ENCODE results near the gene LAPTM5.

The LAPTM5 gene

DNA sequence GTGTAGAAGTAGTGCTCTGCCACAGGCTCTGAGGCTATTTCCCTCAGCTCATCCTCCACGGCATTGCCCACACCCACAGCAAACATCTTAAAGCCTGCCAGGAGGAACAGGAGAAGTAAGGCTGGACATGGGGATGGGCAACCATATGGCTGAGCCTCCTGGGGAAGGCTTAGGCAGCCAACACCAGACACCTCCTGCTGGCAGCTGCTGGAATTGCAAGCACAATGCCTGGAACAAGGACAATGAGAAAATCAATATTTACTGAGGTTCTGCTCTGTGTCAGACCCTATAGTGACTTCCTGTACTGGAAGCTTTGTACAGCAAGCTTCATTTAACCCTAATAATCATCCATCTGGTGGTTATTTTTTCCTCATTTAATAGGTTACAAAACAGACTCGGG is 42.4 kb downstream of the LAPTM5 start:
- peak; percentile 59 for TF ChIP-seq SETDB1 (IDR thresholded peaks at IDR 0.05; ENCODE audit: insufficient read length, low read length)
- TF ChIP-seq ZNF791 (tag by site-specific recombination; IDR thresholded peaks at IDR 0.05), result no peak
- Histone ChIP-seq H3K27ac (ENCODE audit: extremely low read depth, low read depth, low read length) (no peak overlapping the region), H3K4me1 (ENCODE audit: control insufficient read depth, insufficient read depth, low read length) (no peaks in the 10 kb centered on the region), H3K36me3 (ENCODE audit: control insufficient read depth in 2 of 2, insufficient read depth in 1 of 2, low read length in 2 of 2) (no peaks in the 10 kb centered on the region), H3K4me3 (ENCODE audit: low read depth, low read length) (no peak overlapping the region), H3K9me3 (ENCODE audit: control insufficient read depth, insufficient read depth, low read depth, low read length) (no peaks in the 10 kb centered on the region)
- ChIA-PET CTCF (interaction anchor here (0.5 to 1.9 kb wide), 7 partner anchors 8 to 1815 kb away, joined by 3 to 9 read pairs (median 4); no protein-coding TSS in a partner anchor), POLR2A (no interaction called here)

DNA sequence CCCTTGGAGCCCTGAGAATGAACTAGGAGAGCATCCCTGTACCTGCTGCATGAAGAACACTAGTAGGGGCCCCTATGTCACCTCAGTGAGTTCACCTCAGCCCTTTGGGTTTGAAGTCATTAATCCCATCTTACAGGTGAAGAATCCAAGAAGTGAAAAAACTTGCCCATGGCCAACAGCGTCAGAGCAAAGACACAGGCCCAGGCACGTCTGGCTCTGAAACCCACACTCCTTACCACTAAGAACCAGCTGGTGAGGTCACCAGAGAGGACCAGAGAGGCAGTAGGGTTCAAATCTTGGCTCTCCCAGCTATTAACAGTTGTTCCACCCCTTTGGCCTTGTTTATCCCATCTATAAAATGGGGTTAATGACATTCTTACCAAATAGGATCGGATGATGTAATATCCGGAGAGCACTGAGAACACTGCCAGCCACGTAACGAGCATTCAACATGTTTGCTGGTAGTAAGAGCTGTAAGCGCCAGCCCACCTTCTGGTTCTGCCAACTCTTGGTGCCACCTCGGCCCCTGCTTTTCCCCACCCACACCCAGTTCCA is 43.0 kb downstream of the LAPTM5 start:
- Histone ChIP-seq H3K36me3 (ENCODE audit: control insufficient read depth in 2 of 2, insufficient read depth in 1 of 2, low read length in 2 of 2) (no peaks in the 10 kb centered on the region), H3K4me1 (ENCODE audit: control insufficient read depth, insufficient read depth, low read length) (no peaks in the 10 kb centered on the region), H3K4me3 (ENCODE audit: low read depth, low read length) (no peak overlapping the region), H3K27ac (ENCODE audit: extremely low read depth, low read depth, low read length) (no peak overlapping the region), H3K9me3 (ENCODE audit: control insufficient read depth, insufficient read depth, low read depth, low read length) (no peaks in the 10 kb centered on the region)
- CTCF ChIA-PET, result interaction anchor here (0.5 to 1.9 kb wide), 4 partner anchors 19 to 1815 kb away, joined by 3 to 6 read pairs (median 3); no protein-coding TSS in a partner anchor
- TF ChIP-seq ZNF292 (tag by site-specific recombination; IDR thresholded peaks at IDR 0.05; ENCODE audit: borderline replicate concordance, low read depth) (no peak), ZNF184 (tag by site-specific recombination; IDR thresholded peaks at IDR 0.05) (no peak), ZNF404 (tag by site-specific recombination; IDR thresholded peaks at IDR 0.05) (no peak), ZNF830 (tag by site-specific recombination; IDR thresholded peaks at IDR 0.05; ENCODE audit: low read depth) (no peak), KLF7 (tag by site-specific recombination; IDR thresholded peaks at IDR 0.05; ENCODE audit: borderline replicate concordance) (no peak), ZNF529 (tag by site-specific recombination; IDR thresholded peaks at IDR 0.05; ENCODE audit: insufficient replicate concordance) (no peak), BCL11A (tag by site-specific recombination; IDR thresholded peaks at IDR 0.05; ENCODE audit: low read depth) (no peak), ZNF302 (tag by site-specific recombination; IDR thresholded peaks at IDR 0.05; ENCODE audit: low read depth) (no peak), ZNF510 (tag by site-specific recombination; IDR thresholded peaks at IDR 0.05; ENCODE audit: insufficient replicate concordance) (no peak), OSR2 (tag by site-specific recombination; IDR thresholded peaks at IDR 0.05) (no peak), ZFP69B (tag by site-specific recombination; IDR thresholded peaks at IDR 0.05) (no peak), ZNF391 (tag by site-specific recombination; IDR thresholded peaks at IDR 0.05; ENCODE audit: borderline replicate concordance, low read depth) (no peak), TRIM28 (IDR thresholded peaks at IDR 0.05; ENCODE audit: borderline replicate concordance, low read length) (no peak)
- TF ChIP-seq, protein P1, sequence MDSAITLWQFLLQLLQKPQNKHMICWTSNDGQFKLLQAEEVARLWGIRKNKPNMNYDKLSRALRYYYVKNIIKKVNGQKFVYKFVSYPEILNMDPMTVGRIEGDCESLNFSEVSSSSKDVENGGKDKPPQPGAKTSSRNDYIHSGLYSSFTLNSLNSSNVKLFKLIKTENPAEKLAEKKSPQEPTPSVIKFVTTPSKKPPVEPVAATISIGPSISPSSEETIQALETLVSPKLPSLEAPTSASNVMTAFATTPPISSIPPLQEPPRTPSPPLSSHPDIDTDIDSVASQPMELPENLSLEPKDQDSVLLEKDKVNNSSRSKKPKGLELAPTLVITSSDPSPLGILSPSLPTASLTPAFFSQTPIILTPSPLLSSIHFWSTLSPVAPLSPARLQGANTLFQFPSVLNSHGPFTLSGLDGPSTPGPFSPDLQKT (IDR thresholded peaks at IDR 0.05; ENCODE audit: borderline replicate concordance, low read depth, low read length), result no peak
- TF ChIP-seq, protein P2, sequence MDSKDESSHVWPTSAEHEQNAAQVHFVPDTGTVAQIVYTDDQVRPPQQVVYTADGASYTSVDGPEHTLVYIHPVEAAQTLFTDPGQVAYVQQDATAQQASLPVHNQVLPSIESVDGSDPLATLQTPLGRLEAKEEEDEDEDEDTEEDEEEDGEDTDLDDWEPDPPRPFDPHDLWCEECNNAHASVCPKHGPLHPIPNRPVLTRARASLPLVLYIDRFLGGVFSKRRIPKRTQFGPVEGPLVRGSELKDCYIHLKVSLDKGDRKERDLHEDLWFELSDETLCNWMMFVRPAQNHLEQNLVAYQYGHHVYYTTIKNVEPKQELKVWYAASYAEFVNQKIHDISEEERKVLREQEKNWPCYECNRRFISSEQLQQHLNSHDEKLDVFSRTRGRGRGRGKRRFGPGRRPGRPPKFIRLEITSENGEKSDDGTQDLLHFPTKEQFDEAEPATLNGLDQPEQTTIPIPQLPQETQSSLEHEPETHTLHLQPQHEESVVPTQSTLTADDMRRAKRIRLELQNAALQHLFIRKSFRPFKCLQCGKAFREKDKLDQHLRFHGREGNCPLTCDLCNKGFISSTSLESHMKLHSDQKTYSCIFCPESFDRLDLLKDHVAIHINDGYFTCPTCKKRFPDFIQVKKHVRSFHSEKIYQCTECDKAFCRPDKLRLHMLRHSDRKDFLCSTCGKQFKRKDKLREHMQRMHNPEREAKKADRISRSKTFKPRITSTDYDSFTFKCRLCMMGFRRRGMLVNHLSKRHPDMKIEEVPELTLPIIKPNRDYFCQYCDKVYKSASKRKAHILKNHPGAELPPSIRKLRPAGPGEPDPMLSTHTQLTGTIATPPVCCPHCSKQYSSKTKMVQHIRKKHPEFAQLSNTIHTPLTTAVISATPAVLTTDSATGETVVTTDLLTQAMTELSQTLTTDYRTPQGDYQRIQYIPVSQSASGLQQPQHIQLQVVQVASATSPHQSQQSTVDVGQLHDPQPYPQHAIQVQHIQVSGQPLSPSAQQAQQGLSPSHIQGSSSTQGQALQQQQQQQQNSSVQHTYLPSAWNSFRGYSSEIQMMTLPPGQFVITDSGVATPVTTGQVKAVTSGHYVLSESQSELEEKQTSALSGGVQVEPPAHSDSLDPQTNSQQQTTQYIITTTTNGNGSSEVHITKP (tag by site-specific recombination; IDR thresholded peaks at IDR 0.05), result no peak
- TF ChIP-seq, protein P3, sequence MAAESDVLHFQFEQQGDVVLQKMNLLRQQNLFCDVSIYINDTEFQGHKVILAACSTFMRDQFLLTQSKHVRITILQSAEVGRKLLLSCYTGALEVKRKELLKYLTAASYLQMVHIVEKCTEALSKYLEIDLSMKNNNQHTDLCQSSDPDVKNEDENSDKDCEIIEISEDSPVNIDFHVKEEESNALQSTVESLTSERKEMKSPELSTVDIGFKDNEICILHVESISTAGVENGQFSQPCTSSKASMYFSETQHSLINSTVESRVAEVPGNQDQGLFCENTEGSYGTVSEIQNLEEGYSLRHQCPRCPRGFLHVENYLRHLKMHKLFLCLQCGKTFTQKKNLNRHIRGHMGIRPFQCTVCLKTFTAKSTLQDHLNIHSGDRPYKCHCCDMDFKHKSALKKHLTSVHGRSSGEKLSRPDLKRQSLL (tag by site-specific recombination; IDR thresholded peaks at IDR 0.05), result no peak
- POLR2A ChIA-PET, result no interaction called here

Measured in HEK293 (cell line).